Suppressor macrophage treated with lipopolysaccharide for 1 hour (primary cell): ENCODE data around the gene CHST4.
A peak's percentile ranks its signal among the peaks of the same experiment; 100 is the strongest.
"Not testable (repeated sequence)": the region's sequence is repeated elsewhere in the genome, so short reads cannot be mapped to it uniquely, and the experiment has no call there.

Experiments used
- DNase-seq, 3 donors: peaks; one replicate each; pipeline ENCODE4 v3.0.0-alpha.2; 2020 to 2022

CHST4 gene

GRCh38 chr16:71524566-71525553, 1.4 kb upstream of the CHST4 start:
- DNase-seq: no peak

- no peak for DNase-seq
These were observed 2.0 kb downstream of the CHST4 start for GRCh38 chr16:71528257-71528656.

- no peak for DNase-seq
These were observed 2.6 kb downstream of the CHST4 start for GRCh38 chr16:71528863-71529262.

GRCh38 chr16:71532366-71532765, 6.1 kb downstream of the CHST4 start:
- peak; percentile 47 to 71 (median 58) for DNase-seq

GRCh38 chr16:71536752-71537499, 10.7 kb downstream of the CHST4 start:
- no peak for DNase-seq

- peak; percentile 42 to 63 (median 42) for DNase-seq
These were observed 11.4 kb downstream of the CHST4 start for GRCh38 chr16:71537643-71538042.

GRCh38 chr16:71542377-71542776, 16.2 kb downstream of the CHST4 start:
- peak; percentile 74 to 86 (median 78) for DNase-seq

- DNase-seq: no peak
These were observed 20.9 kb downstream of the CHST4 start for GRCh38 chr16:71547168-71547567.

- DNase-seq: no peak
These were observed 26.7 kb downstream of the CHST4 start for GRCh38 chr16:71552698-71553503.

GRCh38 chr16:71555230-71555891, 29.1 kb downstream of the CHST4 start:
- DNase-seq: peak; percentile 23 to 38 (median 28)

GRCh38 chr16:71557299-71557698, 31.1 kb downstream of the CHST4 start:
- no peak for DNase-seq

GRCh38 chr16:71557954-71558582, 31.8 kb downstream of the CHST4 start:
- no peak for DNase-seq

- no peak for DNase-seq
These were observed 33.6 kb downstream of the CHST4 start for GRCh38 chr16:71559855-71560254.

GRCh38 chr16:71561886-71562285, 35.7 kb downstream of the CHST4 start:
- DNase-seq: not testable (repeated sequence)

GRCh38 chr16:71562552-71562951, 36.3 kb downstream of the CHST4 start:
- no peak for DNase-seq

- DNase-seq: peak; percentile 64 to 79 (median 69)
These were observed 38.2 kb downstream of the CHST4 start for GRCh38 chr16:71564335-71564967.

GRCh38 chr16:71565812-71566700, 39.8 kb downstream of the CHST4 start:
- peak; percentile 12 to 60 (median 48) for DNase-seq

GRCh38 chr16:71567931-71568330, 41.7 kb downstream of the CHST4 start:
- DNase-seq: no peak

- no peak for DNase-seq
These were observed 42.3 kb downstream of the CHST4 start for GRCh38 chr16:71568551-71568950.

- no peak for DNase-seq
These were observed 43.4 kb downstream of the CHST4 start for GRCh38 chr16:71569621-71570020.
